GM10847 (cell line): ENCODE data around the gene KIRREL2.

ENCODE experiments used
- POLR2A ChIP-seq: IDR thresholded peaks from 2 replicates; pipeline ENCODE4 v1.6.1; 2011; ENCODE audit not compliant: insufficient read length; ENCODE audit errors: extremely low read depth

The KIRREL2 gene

DNA sequence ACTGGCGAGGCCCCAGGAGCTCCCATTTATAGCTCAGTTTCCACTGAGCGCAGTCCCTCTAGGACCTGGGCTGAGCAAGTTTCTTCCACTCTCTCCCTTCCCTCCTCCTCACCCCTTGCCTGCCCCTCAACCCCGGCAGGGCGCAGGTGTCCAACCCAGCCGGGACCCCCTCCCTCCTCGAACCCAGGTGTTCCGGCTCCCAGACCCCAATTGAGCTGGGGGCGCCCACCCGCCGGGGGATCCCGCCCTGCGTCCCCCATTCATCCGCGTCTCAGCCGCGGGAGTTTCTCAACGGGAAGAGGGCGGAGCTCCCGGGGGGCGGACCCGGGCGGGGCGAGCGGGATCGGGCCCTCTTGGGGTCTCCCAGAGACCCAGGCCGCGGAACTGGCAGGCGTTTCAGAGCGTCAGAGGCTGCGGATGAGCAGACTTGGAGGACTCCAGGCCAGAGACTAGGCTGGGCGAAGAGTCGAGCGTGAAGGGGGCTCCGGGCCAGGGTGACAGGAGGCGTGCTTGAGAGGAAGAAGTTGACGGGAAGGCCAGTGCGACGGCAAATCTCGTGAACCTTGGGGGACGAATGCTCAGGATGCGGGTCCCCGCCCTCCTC is at the start of gene KIRREL2:
TSS of gene KIRREL2 (plus strand) at position 366 of the 604 bp plus-strand sequence. CDS start at position 575, 209 bp downstream.
- no peak for TF ChIP-seq POLR2A

DNA sequence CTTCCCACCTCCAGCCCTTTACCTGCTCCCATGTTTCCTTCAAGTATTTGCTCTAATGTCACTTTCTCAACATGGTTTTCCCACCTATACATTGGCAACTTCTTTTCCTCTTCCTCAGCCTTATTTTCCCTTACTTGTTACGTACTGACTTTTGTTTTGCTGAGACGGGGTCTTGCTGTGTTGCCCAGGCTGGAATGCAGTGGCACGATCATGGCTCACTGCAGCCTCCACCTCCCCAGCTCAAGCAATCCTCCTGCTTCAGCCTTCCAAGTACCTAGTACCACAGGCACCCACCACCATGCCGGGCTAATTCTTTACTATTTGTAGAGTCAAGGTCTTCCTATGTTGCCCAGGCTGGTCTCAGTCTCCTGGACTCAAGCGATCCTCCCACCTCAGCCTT is 49.1 kb upstream of the KIRREL2 start:
- TF ChIP-seq POLR2A = no peak

DNA sequence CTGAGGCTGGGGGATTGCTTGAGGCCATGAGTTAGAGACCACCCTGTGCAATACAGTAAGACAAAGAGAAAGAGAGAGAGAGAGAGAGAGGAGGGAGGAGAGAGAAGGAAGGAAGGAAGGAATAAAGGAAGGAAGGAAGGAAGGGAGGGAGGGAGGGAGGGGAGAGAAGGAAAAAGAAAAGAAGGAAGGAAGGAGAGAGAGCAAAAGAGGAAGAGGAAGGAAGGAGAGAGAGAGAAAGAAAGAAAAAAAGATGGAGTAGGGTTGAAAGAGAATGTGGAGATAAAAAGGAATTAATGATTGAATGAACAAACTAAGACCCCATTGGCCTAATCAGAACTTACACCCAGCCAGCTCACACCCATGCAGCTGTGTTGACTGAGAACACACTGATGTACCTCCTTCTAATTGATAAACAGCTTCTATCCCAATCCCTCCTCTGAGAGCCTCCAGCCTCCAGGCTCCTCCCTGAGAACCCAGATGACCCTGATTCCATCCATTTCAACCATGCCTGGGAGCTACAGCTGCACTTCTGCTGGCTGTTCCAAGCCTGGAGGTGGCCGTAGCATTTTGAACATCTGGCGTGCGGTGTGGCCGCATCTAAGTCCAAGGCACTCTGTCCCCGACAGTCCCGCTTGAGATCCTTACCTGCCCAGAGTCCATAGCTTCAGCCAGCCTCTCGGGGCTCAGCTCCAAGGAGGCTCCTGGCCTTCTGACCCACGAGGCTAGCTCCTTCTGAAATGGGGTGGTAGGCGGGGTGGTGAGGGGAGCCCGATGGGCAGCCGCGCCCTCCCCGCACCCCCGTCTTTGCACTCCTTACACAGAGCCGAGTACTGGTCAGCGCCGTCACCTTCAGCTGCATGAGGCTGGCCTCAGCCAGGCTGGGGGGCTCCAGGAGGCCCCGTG is 45.1 kb upstream of the KIRREL2 start:
- TF ChIP-seq POLR2A = no peak

DNA sequence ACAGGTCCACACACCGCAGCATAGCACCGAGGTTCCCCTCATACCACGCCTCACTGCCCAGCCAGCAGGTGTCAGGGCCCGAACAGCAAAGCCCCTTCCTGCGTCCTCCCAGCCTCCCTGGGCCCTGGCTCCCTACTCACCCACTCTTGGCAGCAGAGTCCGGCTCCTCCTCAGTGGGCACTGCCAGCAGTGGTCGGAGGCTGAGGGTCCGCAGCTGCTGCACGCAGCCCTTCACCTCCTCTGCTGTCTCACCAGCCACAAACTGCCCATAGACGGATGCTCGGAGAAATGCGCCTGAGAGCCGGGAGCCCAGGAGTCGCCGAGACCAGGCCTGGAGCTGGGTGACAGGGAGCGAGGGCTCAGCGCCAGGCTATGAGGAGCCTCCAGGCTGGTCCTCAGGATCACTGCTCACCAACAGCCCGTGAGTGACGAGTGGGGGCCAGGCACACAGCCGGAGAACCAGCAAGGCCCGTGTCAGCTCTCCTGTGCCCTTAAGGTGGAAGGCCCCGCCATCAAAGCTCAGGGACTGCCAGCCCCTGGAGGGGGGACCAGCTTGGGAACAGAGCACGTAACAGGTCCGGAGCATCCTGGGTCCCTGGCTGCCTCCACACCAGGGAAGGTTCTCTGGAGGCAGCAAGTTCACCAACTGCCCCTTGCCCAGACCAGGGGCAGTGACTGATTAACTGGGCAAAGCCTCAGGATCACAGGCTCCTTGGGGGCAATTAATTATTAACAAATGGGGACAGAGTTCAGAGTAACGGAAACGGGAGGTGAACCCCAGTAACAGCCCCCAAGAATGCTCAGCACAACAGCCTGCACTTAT is 44.3 kb upstream of the KIRREL2 start, which contains the start of gene PRODH2:
TSS of gene PRODH2 (minus strand) at position 626 of the 823 bp plus-strand sequence. CDS start at position 586, 40 bp downstream.
- TF ChIP-seq POLR2A = no peak

DNA sequence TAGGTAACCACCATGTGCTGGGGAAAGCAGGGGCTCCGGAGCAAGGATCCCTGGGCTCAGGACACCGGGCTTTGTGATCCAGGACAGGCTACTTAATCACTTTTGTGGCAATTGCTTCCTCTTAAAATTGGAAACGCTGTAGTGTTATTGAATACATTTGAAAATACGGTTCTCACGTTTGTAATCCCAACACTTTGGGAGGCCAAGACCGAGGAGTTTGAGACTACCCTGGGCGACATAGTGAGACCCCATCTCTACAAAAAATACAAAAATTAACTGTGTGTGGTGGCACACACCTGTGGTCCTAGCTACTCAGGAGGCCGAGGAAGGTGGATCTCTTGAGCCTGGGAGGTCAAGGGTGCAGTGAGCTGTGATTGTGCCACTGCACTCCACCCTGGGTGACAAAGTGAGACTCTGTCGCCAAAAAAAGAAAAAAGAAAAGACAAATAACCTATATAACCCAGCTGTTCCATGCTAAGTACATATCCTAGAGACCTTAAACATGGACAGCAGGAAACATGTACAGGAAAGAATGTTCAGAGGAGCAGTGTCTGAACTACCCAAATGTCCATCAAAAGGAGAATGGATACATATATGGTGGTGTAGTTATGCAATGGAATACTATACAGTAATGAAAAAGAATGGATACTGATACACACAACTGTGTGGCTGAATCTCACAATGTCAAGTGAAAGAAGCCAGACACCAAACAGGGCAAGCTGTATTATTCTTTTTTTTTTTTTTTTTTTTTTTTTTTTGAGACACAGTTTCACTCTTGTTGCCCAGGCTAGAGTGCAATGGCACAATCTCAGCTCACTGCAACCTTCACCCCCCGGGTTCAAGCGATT is 43.4 kb upstream of the KIRREL2 start:
- no peak for TF ChIP-seq POLR2A

DNA sequence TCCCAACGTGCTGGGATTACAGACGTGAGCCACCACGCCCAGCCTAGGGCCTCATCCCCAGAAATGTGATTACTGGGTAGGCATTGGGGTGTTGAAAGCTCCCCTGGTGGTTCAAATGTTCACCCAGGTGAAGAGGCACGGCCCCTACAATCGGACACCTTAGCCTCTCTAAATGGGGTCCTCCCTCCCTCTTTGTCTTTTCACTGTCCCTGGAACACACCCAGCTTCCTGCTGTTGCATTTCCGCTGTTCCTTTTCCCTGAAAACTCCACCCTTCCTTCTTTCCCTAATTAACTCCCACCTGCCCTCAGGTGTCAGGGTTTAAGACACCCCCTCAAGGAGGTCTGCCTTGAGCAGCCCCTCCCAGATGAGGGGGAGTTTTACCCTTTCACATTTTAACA is 40.4 kb upstream of the KIRREL2 start:
- TF ChIP-seq POLR2A = no peak

DNA sequence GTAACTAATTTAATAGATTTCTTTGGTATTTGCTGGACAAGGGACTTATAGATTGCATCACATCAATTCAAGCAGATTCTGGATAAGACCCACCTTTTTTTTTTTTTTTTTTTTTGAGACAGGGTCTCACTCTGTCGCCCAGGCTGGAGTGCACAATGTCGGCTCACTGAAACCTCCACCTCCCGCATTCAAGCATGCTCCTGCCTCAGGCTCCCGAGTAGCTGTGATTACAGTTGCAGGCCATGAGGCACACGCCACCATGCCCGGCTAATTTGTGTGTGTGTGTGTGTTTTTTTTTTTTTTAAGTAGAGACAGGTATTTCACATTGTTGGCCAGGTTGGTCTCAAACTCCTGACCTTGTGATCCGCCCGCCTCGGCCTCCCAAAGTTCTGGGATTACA is 39.9 kb upstream of the KIRREL2 start:
- TF ChIP-seq POLR2A = no peak

DNA sequence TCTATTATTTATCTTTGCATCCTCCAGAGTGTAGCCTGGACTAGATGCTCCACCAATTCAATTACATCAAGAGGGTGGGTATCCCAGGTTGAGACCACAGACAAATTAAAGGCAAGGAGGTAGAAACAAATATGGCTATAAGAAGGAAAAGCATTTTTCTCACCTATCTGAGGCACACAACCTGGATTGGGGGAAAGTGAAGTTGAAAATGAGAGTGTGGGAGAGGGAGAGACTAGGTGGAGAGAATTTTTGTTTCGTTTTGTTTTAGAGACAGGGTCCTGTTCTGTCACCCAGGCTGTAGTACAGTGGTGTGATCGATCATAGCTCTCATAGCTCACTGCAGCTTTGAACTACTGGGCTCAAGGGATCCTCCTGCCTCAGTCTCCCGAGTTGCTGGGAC is 38.3 kb upstream of the KIRREL2 start:
- no peak for TF ChIP-seq POLR2A

DNA sequence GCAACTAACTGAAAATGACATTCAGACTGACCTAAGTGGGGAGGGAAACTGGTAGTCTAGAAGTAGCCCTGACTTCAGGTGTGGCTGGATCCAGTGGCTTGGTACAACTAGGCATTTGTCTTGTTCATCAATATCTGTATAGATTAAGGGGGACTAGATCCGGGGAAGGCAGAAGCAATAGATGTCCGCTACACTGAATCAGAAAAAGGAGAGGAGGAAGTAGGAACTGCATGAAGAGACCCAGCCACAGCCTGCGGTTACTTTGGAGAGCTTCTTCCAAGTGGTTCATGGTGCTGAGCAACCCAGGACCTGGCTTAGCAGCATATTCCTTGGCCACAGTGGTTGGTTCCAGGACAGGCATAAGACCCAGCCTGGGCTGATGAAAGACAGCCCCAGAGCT is 34.1 kb upstream of the KIRREL2 start:
- TF ChIP-seq POLR2A = no peak

DNA sequence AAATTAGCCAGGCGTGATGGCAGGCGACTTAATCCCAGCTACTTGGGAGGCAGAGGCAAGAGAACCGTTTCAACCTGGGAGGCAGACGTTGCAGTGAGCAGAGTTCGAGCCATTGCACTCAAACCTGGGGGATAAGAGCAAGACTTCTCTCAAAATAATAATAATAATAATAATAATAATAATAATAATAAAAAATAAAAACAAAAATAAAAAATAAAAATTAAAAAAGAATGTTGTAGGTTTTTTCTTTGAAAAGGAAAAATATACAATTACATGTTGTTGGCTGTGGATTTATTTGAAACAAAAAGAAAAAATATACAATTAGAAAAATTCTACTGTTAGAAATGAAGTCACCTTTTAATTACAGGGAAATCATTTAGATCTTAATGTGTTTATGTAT is 32.6 kb upstream of the KIRREL2 start:
- no peak for TF ChIP-seq POLR2A

DNA sequence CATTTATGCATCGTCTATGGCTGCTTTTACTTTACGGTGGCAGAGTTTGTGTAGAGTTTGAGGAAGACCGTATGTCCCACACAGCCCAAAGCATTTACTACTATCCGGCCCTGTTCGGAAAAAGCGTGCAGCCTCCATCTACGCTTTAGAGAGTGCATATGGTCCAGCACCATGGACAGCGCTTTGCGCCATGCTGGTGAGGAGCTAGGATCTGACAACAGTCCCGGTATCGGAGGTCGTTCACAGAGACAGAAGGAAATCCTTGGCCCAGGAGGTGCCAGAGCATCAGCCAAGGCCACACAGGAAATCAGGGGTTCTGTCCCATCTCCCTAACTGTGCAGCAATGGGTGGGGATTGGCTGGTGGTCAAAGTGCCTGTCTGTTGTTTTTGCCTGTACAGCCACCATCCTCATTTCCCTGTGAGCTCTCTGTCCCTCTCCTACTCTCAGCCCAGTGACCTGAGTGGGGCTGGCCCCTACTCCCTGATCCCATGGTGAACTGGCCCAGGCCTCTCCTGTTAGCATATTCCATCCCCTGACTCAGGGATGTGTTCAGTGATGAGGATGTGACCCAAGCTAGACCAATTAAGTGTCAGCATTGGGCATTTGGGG is 27.9 kb upstream of the KIRREL2 start:
- no peak for TF ChIP-seq POLR2A

DNA sequence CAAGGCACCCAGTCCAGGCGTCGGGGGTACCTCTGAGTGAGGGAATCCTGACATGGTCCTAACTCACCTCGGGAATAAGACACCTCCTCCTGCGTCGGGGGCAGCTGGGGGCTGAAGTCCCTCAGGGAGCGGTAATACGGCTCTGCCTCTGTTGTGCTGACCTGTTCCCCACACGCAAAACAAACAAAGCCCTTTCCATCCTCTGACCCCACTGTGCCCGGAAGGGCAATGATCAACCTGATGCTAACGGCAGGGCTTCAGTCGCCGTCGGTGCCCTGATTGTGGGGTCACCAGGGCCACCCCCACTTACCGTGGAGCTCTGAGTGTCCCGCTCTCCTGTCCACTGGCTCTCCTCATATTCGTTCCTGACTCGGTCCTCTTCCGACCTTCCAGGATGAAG is 25.7 kb upstream of the KIRREL2 start:
- no peak for TF ChIP-seq POLR2A

DNA sequence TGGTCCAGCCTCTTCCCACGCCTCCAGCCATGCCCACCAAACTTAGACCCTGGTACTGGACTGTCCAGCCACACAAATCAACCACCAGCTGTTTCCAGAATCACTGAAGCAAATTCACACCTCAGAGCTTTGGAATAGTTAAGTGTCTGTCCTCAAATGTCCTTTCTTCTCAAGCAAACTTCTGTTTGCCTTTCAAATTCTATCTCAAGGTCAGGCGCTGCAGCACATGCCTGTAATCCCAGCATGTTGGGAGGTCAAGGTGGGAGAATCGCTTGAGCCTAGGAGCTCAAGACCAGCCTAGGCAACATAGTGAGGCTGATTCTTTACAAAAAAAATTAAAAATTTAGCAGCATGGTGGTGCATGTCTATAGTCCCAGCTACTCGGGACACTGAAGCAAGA is 24.7 kb upstream of the KIRREL2 start:
- TF ChIP-seq POLR2A = no peak

DNA sequence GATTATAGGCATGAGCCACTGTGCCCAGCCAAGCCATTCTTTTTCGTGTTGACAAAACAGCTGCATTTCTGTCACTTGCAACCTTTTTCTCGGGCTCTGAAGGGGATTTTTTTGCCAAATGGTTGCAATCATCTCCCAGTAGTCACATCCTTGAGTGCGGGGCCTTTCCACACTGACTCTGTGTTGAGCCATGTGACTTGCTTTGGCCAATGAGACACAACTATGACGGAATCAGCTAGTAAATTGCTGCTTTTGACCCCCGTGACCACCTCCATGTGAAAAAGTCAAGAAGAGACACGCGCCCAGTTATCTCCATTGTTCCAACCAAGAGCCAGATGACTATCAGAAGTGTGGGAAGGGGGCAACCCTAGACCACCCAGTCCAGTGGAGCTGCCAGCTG is 22.7 kb upstream of the KIRREL2 start:
- TF ChIP-seq POLR2A = no peak
